ENCODE measurements around the gene IQGAP1.

Gene IQGAP1

GRCh38 chr15:90535254-90535653 is 147.2 kb downstream of the IQGAP1 start:
- no peak for DNase-seq (ENCODE audit: low read depth)

DNA sequence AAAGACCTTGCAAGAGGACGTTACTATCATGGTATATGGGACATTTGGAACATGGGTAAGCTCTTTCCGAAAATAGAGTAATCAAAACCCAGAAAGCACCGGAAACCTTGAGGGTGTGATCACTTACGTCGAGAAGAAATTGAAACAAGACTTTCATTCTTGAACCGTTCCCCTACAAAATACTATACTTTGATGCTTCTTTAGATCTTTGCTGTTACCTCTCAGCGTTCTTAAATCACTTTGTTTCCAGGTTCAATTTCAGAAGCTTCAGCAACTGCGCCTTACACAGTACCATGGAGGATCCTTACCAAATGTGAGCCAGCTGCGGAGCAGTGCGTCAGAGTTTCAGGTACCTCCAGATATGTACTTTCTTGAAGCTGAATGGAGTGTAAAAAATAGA is 151.7 kb downstream of the IQGAP1 start:
- no peak for DNase-seq (ENCODE audit: low read depth)

DNA sequence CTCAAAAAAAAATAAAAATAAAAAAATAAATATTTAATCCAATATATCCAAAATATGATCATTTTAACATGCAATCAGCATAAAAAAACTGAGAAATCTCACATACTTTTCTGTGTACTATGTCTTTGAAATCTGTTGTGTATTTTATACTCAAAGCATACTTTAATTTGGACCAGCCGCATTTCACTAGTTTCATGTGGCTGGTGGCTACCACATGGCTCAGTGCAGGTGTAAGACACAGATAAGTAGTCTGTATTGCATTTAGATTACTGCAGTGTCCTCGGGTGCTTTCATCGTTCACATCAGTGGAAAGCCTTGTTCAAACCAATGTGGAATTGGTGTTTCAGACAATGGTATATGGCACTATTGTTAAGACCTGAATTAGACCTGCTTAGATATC is 152.7 kb downstream of the IQGAP1 start:
- DNase-seq (ENCODE audit: low read depth): no peak

DNA sequence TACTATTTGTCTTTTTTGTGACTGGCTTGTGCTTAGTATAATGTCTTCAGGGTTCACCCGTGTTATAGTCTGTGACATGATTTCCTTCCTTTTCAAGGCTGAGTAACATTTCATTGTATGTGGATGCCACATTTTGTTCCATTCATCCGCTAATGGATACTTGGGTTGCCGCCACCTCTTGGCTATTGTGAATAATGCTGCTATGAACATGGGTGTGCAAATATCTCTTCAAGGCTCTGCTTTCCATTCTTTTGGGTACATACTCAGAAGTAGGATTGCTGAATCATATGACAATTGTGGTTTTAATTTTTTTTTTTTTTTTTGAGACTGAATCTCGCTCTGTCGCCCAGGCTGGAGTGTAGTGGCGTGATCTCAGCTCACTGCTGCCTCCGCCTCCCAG is 157.1 kb downstream of the IQGAP1 start:
- DNase-seq (ENCODE audit: low read depth): no peak

DNA sequence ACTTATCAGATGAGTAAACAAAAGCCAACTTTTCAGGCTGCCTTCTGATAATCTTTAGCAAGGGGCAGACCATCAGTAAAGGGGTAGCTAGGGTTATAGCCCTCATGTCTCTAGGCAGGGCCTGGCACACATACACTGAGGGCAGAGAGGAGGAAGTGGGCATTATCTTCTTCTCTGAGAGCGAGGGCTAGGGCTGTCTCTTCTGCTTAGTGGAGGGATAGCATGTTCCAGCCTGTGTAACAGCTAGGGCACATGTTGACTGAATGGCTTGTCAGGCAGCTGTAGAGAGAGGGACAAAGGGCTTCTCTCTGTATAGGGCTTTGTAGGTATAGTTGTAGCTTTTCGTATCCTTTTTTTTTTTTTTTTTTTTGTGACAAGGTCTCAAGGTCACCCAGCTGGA is 159.5 kb downstream of the IQGAP1 start:
- no peak for DNase-seq (ENCODE audit: low read depth)

GRCh38 chr15:90550919-90551318 is 162.9 kb downstream of the IQGAP1 start:
- DNase-seq (ENCODE audit: low read depth): no peak

Measured in activated T-helper 1 cell treated with Interleukin-2 at 50 U/mL for 16 hours (primary cell).